Measurements from ENCODE around the gene PIGQ. TPM values are rescaled to one million over a fixed set of nuclear protein-coding genes. Genes with fewer than 3 reads are reported as not detected.
A peak's percentile ranks its signal among the peaks of the same experiment; 100 is the strongest.

Gene PIGQ
- total and polyA plus RNA-seq, 2 of the 8 experiments (the other 6 are each of a cell fraction or from before 2014, with no cell fraction given) = 36.0 to 49.2 TPM

DNA sequence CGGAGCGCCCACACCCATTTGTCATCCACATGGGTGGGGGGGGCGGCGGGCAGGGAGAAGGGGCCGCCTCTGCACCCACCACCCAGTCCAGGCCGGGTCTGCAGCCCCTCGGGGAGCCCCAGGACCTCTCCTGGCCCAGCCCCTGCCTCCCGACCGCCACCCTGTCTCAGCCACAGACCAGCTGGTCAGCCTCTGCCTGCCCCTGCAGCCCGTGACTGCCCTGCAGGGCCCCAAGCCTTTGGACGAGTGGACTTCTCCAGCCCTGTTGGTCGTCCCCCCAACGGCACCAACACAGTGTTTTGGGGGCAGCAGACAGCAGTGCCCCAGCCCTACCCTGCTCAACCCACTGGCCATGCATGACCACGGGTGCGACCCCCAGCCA is 8.4 kb upstream of the PIGQ start:
- Histone ChIP-seq H3K4me2 (ENCODE audit: insufficient read depth in 1 of 2, low read depth in 2 of 2, low read length in 2 of 2) (no peak overlapping the region), H3K56ac (replicated peaks; ENCODE audit: insufficient read length, low read depth, low read length) (no peak overlapping the region), H3K4me1 (replicated peaks in 1 of 4; ENCODE audit: control insufficient read depth in 3 of 4, insufficient read depth in 4 of 4, low read length in 3 of 4) (peaks cover 0 to 20% (median 8%) of the 10 kb centered on the region in 4 experiments; a peak in 4 of 7 replicates), H4K8ac (ENCODE audit: extremely low read depth, insufficient read depth, low read length) (no peak overlapping the region), H2BK20ac (ENCODE audit: low read length) (no peak overlapping the region), H2BK15ac (ENCODE audit: low read length) (no peak overlapping the region), H3K36me3 (ENCODE audit: control insufficient read depth in 2 of 4, insufficient read depth in 4 of 4, low read length in 3 of 4) (no peaks in the 10 kb centered on the region; a peak in 1 of 8 replicates), H4K20me1 (replicated peaks in 1 of 2; ENCODE audit: control insufficient read depth in 1 of 2, insufficient read depth in 2 of 2, low read length in 2 of 2) (peaks cover 0 to 3% of the 10 kb centered on the region in 2 experiments), H3K79me1 (ENCODE audit: low read depth, low read length) (no peaks in the 10 kb centered on the region; the same call in 1 of the 2 replicates), H3K23me2 (ENCODE audit: low read depth, low read length) (peaks cover 9% of the 10 kb centered on the region), H2AFZ (ENCODE audit: low read length) (no peak overlapping the region), H3K4me3 (ENCODE audit: extremely low read depth in 1 of 4, insufficient read depth in 2 of 4, low read depth in 3 of 4, low read length in 4 of 4) (no peak overlapping the region), H4K5ac (ENCODE audit: insufficient read length, low read depth, low read length) (no peak overlapping the region), H3K18ac (ENCODE audit: extremely low read depth, low read length) (0 out of 2 replicates have a peak overlapping the region, but pooled peaks have one; percentile 2), H3K9ac (replicated peaks in 1 of 4; ENCODE audit: extremely low read depth in 1 of 4, low read depth in 3 of 4, low read length in 3 of 4) (no peak overlapping the region), H4K91ac (replicated peaks; ENCODE audit: insufficient read length, low read length) (no peak overlapping the region), H3K23ac (ENCODE audit: insufficient read length) (no peak overlapping the region), H3K27ac (ENCODE audit: low read depth, low read length) (no peak overlapping the region), H2AK5ac (ENCODE audit: low read depth, low read length) (peak overlapping the region; percentile 40; the same call in 1 of the 2 replicates), H2BK12ac (ENCODE audit: low read depth, low read length) (no peak overlapping the region), H3K27me3 (replicated peaks in 1 of 4; ENCODE audit: control insufficient read depth in 3 of 4, extremely low read depth in 1 of 4, insufficient read depth in 3 of 4, low read length in 3 of 4) (peaks cover 22 to 40% (median 32%) of the 10 kb centered on the region in 4 experiments; a peak in 6 of 7 replicates), H3K14ac (ENCODE audit: insufficient read length) (no peak overlapping the region), H2BK120ac (replicated peaks; ENCODE audit: low read depth, low read length) (no peak overlapping the region), H3K79me2 (ENCODE audit: control insufficient read depth in 1 of 2, insufficient read depth in 2 of 2, low read length in 2 of 2) (no peaks in the 10 kb centered on the region), H2BK5ac (ENCODE audit: low read depth, low read length) (no peak overlapping the region), H3K4ac (replicated peaks; ENCODE audit: insufficient read length, low read depth, low read length) (no peak overlapping the region), H3K9me3 (ENCODE audit: insufficient read depth in 2 of 2, low read depth in 1 of 2, low read length in 1 of 2) (no peaks in the 10 kb centered on the region)
- TF ChIP-seq POLR2AphosphoS5 (IDR thresholded peaks at IDR 0.05; ENCODE audit: low read depth, low read length) (no peak), RNF2 (IDR thresholded peaks at IDR 0.05; ENCODE audit: borderline replicate concordance, low read depth, low read length, missing control alignments, poor library complexity, severe bottlenecking) (no peak), KDM1A (IDR thresholded peaks at IDR 0.05; ENCODE audit: borderline replicate concordance, low read length) (no peak), CTBP2 (IDR thresholded peaks at IDR 0.05; ENCODE audit: borderline replicate concordance, insufficient read depth, insufficient read length, low read length) (no peak), RAD21 (IDR thresholded peaks at IDR 0.05 in 1 of 2, conservative IDR thresholded peaks at IDR 0.05 in 1 of 2; ENCODE audit: low read depth in 2 of 2, low read length in 2 of 2) (no peak)
- no peak for FAIRE-seq
- no peak for DNase-seq (ENCODE audit: low read depth in 1 of 2, low spot score in 2 of 2)
- 76% methylated on average over 11 of the region's 15 CpGs; no CpG with 5 or more reads in 1 of the 2 experiments for WGBS, 2 experiments (ENCODE audit: extremely low coverage in 1 of 2, insufficient coverage in 1 of 2, insufficient read length in 1 of 2, insufficient replicate concordance in 2 of 2, low coverage in 1 of 2, low lambda C conversion rate in 2 of 2, missing lambda C conversion rate in 1 of 2)
- POLR2A ChIA-PET (ENCODE audit: partially characterized antibody) = interaction anchor here (0.9 kb wide), 1 partner anchor 32 kb away, joined by 3 read pairs; no protein-coding TSS in a partner anchor
- CTCF ChIA-PET (ENCODE audit: partially characterized antibody) = interaction anchor here (0.7 to 1.4 kb wide), 5 partner anchors 22 to 169 kb away, joined by 3 to 4 read pairs (median 3); no protein-coding TSS in a partner anchor

All from H1 (cell line).